HepG2 (cell line): ENCODE data around the gene USF2. TPM values are rescaled to one million over a fixed set of nuclear protein-coding genes. Genes with fewer than 3 reads are reported as not detected.
A peak's percentile ranks its signal among the peaks of the same experiment; 100 is the strongest.

Experiments used
- ATAC-seq: fragments of 200-7000 bp; cut with Tn5 transposase; 3 replicates; pipeline ENCODE4 v1.9.1; 2020; ENCODE audit warnings: mild to moderate bottlenecking, moderate library complexity
- BruUV-seq: library from RNA; stranded (reverse); fragments of 400-500 nt; replicated peaks from 2 replicates; lab custom pipeline; 2021; lab: Mats Ljungman, UMichigan
- CTCF ChIA-PET: fragments of 300-600 bp; formaldehyde crosslinking; extraction: SDS; loops from one replicate; lab custom pipeline; 2021; ENCODE audit warnings: low total read pairs, inconsistent platforms, low intra/inter-chr PET ratio; lab: Yijun Ruan, JAX
- POLR2A ChIA-PET: fragments of 350-600 bp; sonication (Branson Sonifier 250); formaldehyde crosslinking; loops from one replicate; lab custom pipeline; 2020; ENCODE audit warnings: antibody characterized with exemption, inconsistent platforms; lab: Yijun Ruan, JAX
- DNase-seq: peaks from one replicate; pipeline ENCODE4 v3.0.0-alpha.2; 2015; ENCODE audit warnings: low spot score
- FAIRE-seq: peaks from 3 replicates; lab custom pipeline; 2011; peaks lifted over from hg19 to GRCh38; lab: Jason Lieb, UNC
- H2AFZ ChIP-seq: one replicate; pipeline ENCODE4 v1.6.1; 2011; ENCODE audit warnings: low read length, inconsistent platforms
- H3K27ac ChIP-seq: fragments of 300-600 bp; 3 replicates; pipeline ENCODE4 v1.8.0; 2011; ENCODE audit warnings: mixed run types, mild to moderate bottlenecking, mixed read lengths, low read length, inconsistent platforms; ENCODE audit not compliant: insufficient read depth; ENCODE audit errors: extremely low read length
- H3K27me3 ChIP-seq, 2 experiments: fragments of 200-600 bp in 1 of 2; 2 replicates in 1 of 2; 3 replicates in 1 of 2; pipeline versions ENCODE4 v1.6.0 to v1.8.0; 2011; ENCODE audit warnings: low read length in 2 of 2, mild to moderate bottlenecking in 2 of 2, moderate library complexity in 2 of 2, inconsistent platforms in 1 of 2; ENCODE audit not compliant: insufficient read depth in 2 of 2, control insufficient read depth in 1 of 2
- H3K36me3 ChIP-seq, 2 experiments: fragments of 200-600 bp in 1 of 2; replicated peaks in 1 of 2; 2 replicates in 1 of 2; 3 replicates in 1 of 2; pipeline versions ENCODE4 v1.5.1 to v1.8.0; 2011; ENCODE audit warnings: low read length in 2 of 2, inconsistent platforms in 1 of 2; ENCODE audit not compliant: insufficient read depth in 2 of 2, control insufficient read depth in 1 of 2
- H3K4me1 ChIP-seq: 2 replicates; pipeline ENCODE4 v1.5.1; 2012; ENCODE audit warnings: low read length, inconsistent platforms; ENCODE audit not compliant: insufficient read depth
- H3K4me2 ChIP-seq: 2 replicates; pipeline ENCODE4 v1.6.0; 2011; ENCODE audit warnings: low read depth, low read length, inconsistent platforms
- H3K4me3 ChIP-seq, 3 experiments: fragments of 200-600 bp in 1 of 3; sonication (generic), shearing (Covaris generic) in 1 of 3; replicated peaks in 1 of 3; 2 replicates each; pipeline ENCODE4 v1.5.1; 2011 to 2016; ENCODE audit warnings: low read length in 3 of 3, inconsistent platforms in 2 of 3, low read depth in 2 of 3, mild to moderate bottlenecking in 2 of 3, control low read depth in 1 of 3, mixed read lengths in 1 of 3; ENCODE audit not compliant: insufficient read depth in 1 of 3
- H3K79me2 ChIP-seq: one replicate; pipeline ENCODE4 v1.6.1; 2011; ENCODE audit warnings: low read length, inconsistent platforms; ENCODE audit not compliant: insufficient read depth
- H3K9ac ChIP-seq: 2 replicates; pipeline ENCODE4 v1.6.0; 2011; ENCODE audit warnings: mild to moderate bottlenecking, low read depth, low read length, inconsistent platforms; ENCODE audit not compliant: insufficient read depth
- H3K9me3 ChIP-seq: 2 replicates; pipeline ENCODE4 v1.5.1; 2012; ENCODE audit warnings: mild to moderate bottlenecking, low read length
- H4K20me1 ChIP-seq: 2 replicates; pipeline ENCODE4 v1.6.0; 2011; ENCODE audit warnings: inconsistent platforms, mild to moderate bottlenecking, low read length, moderate library complexity; ENCODE audit not compliant: insufficient read depth
- BHLHE40 ChIP-seq: IDR thresholded peaks from 2 replicates; pipeline ENCODE4 v1.6.1; 2011; ENCODE audit warnings: low read length, improper control_type of control experiment
- ELF1 ChIP-seq: sonication (generic); formaldehyde crosslinking; IDR thresholded peaks from 2 replicates; pipeline ENCODE4 v1.4.0; 2020; ENCODE audit warnings: missing genetic modification reagents
- FOXJ3 ChIP-seq: sonication (generic); formaldehyde crosslinking; IDR thresholded peaks from 2 replicates; pipeline ENCODE4 v1.4.0; 2020; ENCODE audit warnings: missing genetic modification reagents, mild to moderate bottlenecking, borderline replicate concordance
- HINFP ChIP-seq: sonication (generic); formaldehyde crosslinking; IDR thresholded peaks from 2 replicates; pipeline ENCODE4 v1.4.0; 2020; ENCODE audit warnings: low read depth, mild to moderate bottlenecking, missing genetic modification reagents
- KAT8 ChIP-seq: IDR thresholded peaks from 2 replicates; pipeline ENCODE4 v1.6.1; 2016; ENCODE audit warnings: missing genetic modification reagents, missing compliant biosample characterization
- MXD4 ChIP-seq: IDR thresholded peaks from 2 replicates; pipeline ENCODE4 v1.6.1; 2016; ENCODE audit warnings: mild to moderate bottlenecking, missing biosample characterization, missing genetic modification reagents
- PCBP1 ChIP-seq: fragments of 200-400 bp; formaldehyde crosslinking; IDR thresholded peaks from 2 replicates; pipeline ENCODE4 v1.6.1; 2017; ENCODE audit warnings: mild to moderate bottlenecking, low read depth, low read length, borderline replicate concordance
- SP4 ChIP-seq: sonication (generic); formaldehyde crosslinking; IDR thresholded peaks from 2 replicates; pipeline ENCODE4 v1.8.1; 2023; ENCODE audit warnings: mild to moderate bottlenecking, missing genetic modification reagents
- ZBTB2 ChIP-seq: sonication (generic); formaldehyde crosslinking; IDR thresholded peaks from 2 replicates; pipeline ENCODE4 v1.8.0; 2022; ENCODE audit warnings: low read depth, missing genetic modification reagents
- ZNF121 ChIP-seq: sonication (generic); formaldehyde crosslinking; IDR thresholded peaks from 2 replicates; pipeline ENCODE4 v1.5.0; 2020; ENCODE audit warnings: mild to moderate bottlenecking, missing genetic modification reagents
- ZNF275 ChIP-seq: sonication (generic); formaldehyde crosslinking; IDR thresholded peaks from 2 replicates; pipeline ENCODE4 v1.8.0; 2022; ENCODE audit warnings: missing genetic modification reagents, mild to moderate bottlenecking, inconsistent platforms, borderline replicate concordance
- ZNF430 ChIP-seq: sonication (generic); formaldehyde crosslinking; IDR thresholded peaks from 2 replicates; pipeline ENCODE4 v1.9.0; 2021; ENCODE audit warnings: mild to moderate bottlenecking, missing genetic modification reagents
- ZNF784 ChIP-seq: sonication (generic); formaldehyde crosslinking; IDR thresholded peaks from 2 replicates; pipeline ENCODE4 v1.5.1; 2020; ENCODE audit warnings: missing genetic modification reagents, mild to moderate bottlenecking, borderline replicate concordance
- WGBS: methylation state at CpG from one replicate; pipeline ENCODE4 v1.1.6; 2017; ENCODE audit warnings: low lambda C conversion rate; 5-methylcytosine and 5-hydroxymethylcytosine counted together
- in situ Hi-C: cut with HindIII; loops from 2 replicates; pipeline ENCODE4 v1.10.0; 2017; ENCODE audit warnings: low pct_unique_long_range_greater_than_20kb; ENCODE audit not compliant: extremely low pct_ligation_motif_present
- intact Hi-C: fragments of 100-400 bp; cut with micrococcal nuclease; formaldehyde crosslinking; loops from one replicate; pipeline ENCODE4 v1.10.0; 2022; ENCODE audit not compliant: unreplicated experiment
- polyA plus RNA-seq, 8 experiments: library from polyadenylated mRNA; depleted of rRNA in 3 of 8; stranded (reverse) in 7 of 8; unstranded in 1 of 8; fragments of >200 nt; fragmentation: Illumina TruSeq in 4 of 8; extraction: Trizol in 4 of 8; gene quantifications; 2 replicates each; pipeline versions ENCODE4 v1.2.1 to v1.2.3, GENCODE V29; 2011 to 2016; ENCODE audit warnings: low read depth in 4 of 8, missing spikeins in 1 of 8, mixed read lengths in 1 of 8; ENCODE audit not compliant: insufficient read depth in 1 of 8
- total RNA-seq, 5 experiments: library from RNA; depleted of rRNA; stranded (reverse); fragments of >200 nt; fragmentation: Illumina TruSeq; extraction: Trizol; gene quantifications; 2 replicates each; pipeline ENCODE4 v1.2.3, GENCODE V29; 2016; ENCODE audit warnings: low read depth in 1 of 5

USF2 gene
- total and polyA plus RNA-seq, 2 of the 13 experiments (the other 11 are each of a cell fraction or from before 2014, with no cell fraction given): 54.9 to 106 TPM

- H3K27me3 ChIP-seq: no peaks in the 10 kb centered on the region
- 94% methylated on average over 8 of the region's 12 CpGs for WGBS
- H3K4me2 ChIP-seq: no peak overlapping the region
- no peaks in the 10 kb centered on the region for H3K36me3 ChIP-seq
- H3K79me2 ChIP-seq: no peaks in the 10 kb centered on the region
- H4K20me1 ChIP-seq: no peaks in the 10 kb centered on the region
- ChIA-PET POLR2A (interaction anchor here (1.1 kb wide), 1 partner anchor 30 kb away, joined by 3 read pairs; no protein-coding TSS in a partner anchor), CTCF (no interaction called here)
- H3K9me3 ChIP-seq: no peaks in the 10 kb centered on the region
- H3K9ac ChIP-seq: no peak overlapping the region
- H3K4me3 ChIP-seq: no peak overlapping the region
- H2AFZ ChIP-seq: no peak overlapping the region
- FAIRE-seq: no peak
- no peak for ATAC-seq
- intact Hi-C loops: no loop called here
- in situ Hi-C loops: no loop called here
- BruUV-seq: no TSS peak
- H3K4me1 ChIP-seq: peaks cover 99% of the 10 kb centered on the region
- no peak overlapping the region for H3K27ac ChIP-seq
- DNase-seq: no peak
- no peak for TF ChIP-seq ELF1 (CRISPR knock-in tag)
- TF ChIP-seq ZNF784 (CRISPR knock-in tag): no peak
- no peak for TF ChIP-seq MXD4 (CRISPR knock-in tag)
- no peak for TF ChIP-seq BHLHE40
- no peak for TF ChIP-seq PCBP1
Observed at GRCh38 chr19:35310331-35310730, 41.6 kb downstream of the USF2 start.

- H3K27me3 ChIP-seq: no peaks in the 10 kb centered on the region
- no peak overlapping the region for H2AFZ ChIP-seq
- no peak overlapping the region for H3K9ac ChIP-seq
- no TSS peak for BruUV-seq
- H3K4me2 ChIP-seq: no peak overlapping the region
- ATAC-seq (peak; percentile 16), FAIRE-seq (no peak), DNase-seq (no peak)
- no peaks in the 10 kb centered on the region for H4K20me1 ChIP-seq
- H3K4me1 ChIP-seq: peaks cover 99% of the 10 kb centered on the region
- no peaks in the 10 kb centered on the region for H3K36me3 ChIP-seq
- no peaks in the 10 kb centered on the region for H3K9me3 ChIP-seq
- 89% methylated on average over 9 of the region's 10 CpGs for WGBS
- intact Hi-C loops (no loop called here), in situ Hi-C loops (no loop called here)
- POLR2A ChIA-PET: interaction anchor here (1.1 kb wide), 1 partner anchor 30 kb away, joined by 3 read pairs; no protein-coding TSS in a partner anchor
- CTCF ChIA-PET: no interaction called here
- H3K4me3 ChIP-seq: no peak overlapping the region
- H3K27ac ChIP-seq: no peak overlapping the region
- H3K79me2 ChIP-seq: no peaks in the 10 kb centered on the region
- peak; percentile 60 for TF ChIP-seq ZNF121 (CRISPR knock-in tag)
- no peak for TF ChIP-seq HINFP (CRISPR knock-in tag)
- no peak for TF ChIP-seq ZNF275 (CRISPR knock-in tag)
- no peak for TF ChIP-seq KAT8 (CRISPR knock-in tag)
- no peak for TF ChIP-seq ZNF430 (CRISPR knock-in tag)
- no peak for TF ChIP-seq FOXJ3
- TF ChIP-seq SP4 (CRISPR knock-in tag): no peak
- no peak for TF ChIP-seq ZBTB2 (CRISPR knock-in tag)
Observed at GRCh38 chr19:35310811-35311465, 42.2 kb downstream of the USF2 start.
